GM18517 (cell line): ENCODE data around the gene ST7.
"Not testable (repeated sequence)": the region's sequence is repeated elsewhere in the genome, so short reads cannot be mapped to it uniquely, and the experiment has no call there.

Source experiments
- ATAC-seq: cut with Tn5 transposase; IDR thresholded peaks from one replicate; pipeline ENCODE4 v1.9.1; 2021; ENCODE audit warnings: mild to moderate bottlenecking, moderate library complexity; ENCODE audit not compliant: unreplicated experiment

The ST7 gene

GRCh38 chr7:116971869-116972268 is 18.6 kb downstream of the ST7 start:
- no peak for ATAC-seq

- not testable (repeated sequence) for ATAC-seq
Observed at GRCh38 chr7:116975024-116975423, 21.7 kb downstream of the ST7 start.

GRCh38 chr7:116977172-116977571 is 23.9 kb downstream of the ST7 start:
- no peak for ATAC-seq

- ATAC-seq, result no peak
Observed at GRCh38 chr7:116978006-116978405, 24.7 kb downstream of the ST7 start.

- ATAC-seq, result no peak
Observed at GRCh38 chr7:116979430-116979829, 26.1 kb downstream of the ST7 start.

GRCh38 chr7:116980354-116980753 is 27.1 kb downstream of the ST7 start:
- no peak for ATAC-seq

- no peak for ATAC-seq
Observed at GRCh38 chr7:116981939-116982338, 28.6 kb downstream of the ST7 start.

- ATAC-seq, result peak; percentile 34
Observed at GRCh38 chr7:116984511-116984910, 31.2 kb downstream of the ST7 start.

GRCh38 chr7:116984917-116985316 is 31.6 kb downstream of the ST7 start:
- peak; percentile 65 for ATAC-seq

- no peak for ATAC-seq
Observed at GRCh38 chr7:116985575-116985974, 32.3 kb downstream of the ST7 start.

GRCh38 chr7:116986611-116987565 is 33.6 kb downstream of the ST7 start:
- ATAC-seq, result no peak

GRCh38 chr7:116988363-116988989 is 35.2 kb downstream of the ST7 start:
- no peak for ATAC-seq

- ATAC-seq, result no peak
Observed at GRCh38 chr7:116990056-116990455, 36.8 kb downstream of the ST7 start.

- ATAC-seq, result no peak
Observed at GRCh38 chr7:116991233-116991632, 37.9 kb downstream of the ST7 start.

- ATAC-seq, result no peak
Observed at GRCh38 chr7:116994611-116995010, 41.3 kb downstream of the ST7 start.

- ATAC-seq, result no peak
Observed at GRCh38 chr7:116997972-116998371, 44.7 kb downstream of the ST7 start.

- no peak for ATAC-seq
Observed at GRCh38 chr7:116998567-116999175, 45.4 kb downstream of the ST7 start.

- no peak for ATAC-seq
Observed at GRCh38 chr7:116999311-116999710, 46.0 kb downstream of the ST7 start.

- no peak for ATAC-seq
Observed at GRCh38 chr7:117001283-117001682, 48.0 kb downstream of the ST7 start.

GRCh38 chr7:117004899-117005298 is 51.6 kb downstream of the ST7 start:
- no peak for ATAC-seq

GRCh38 chr7:117005449-117005848 is 52.1 kb downstream of the ST7 start:
- ATAC-seq, result no peak
